Ovary (tissue), 3 donors: Measurements from ENCODE around the gene PA2G4.

Experiments
- CTCF ChIP-seq, 3 donors: fragments of 450-650 bp in 2 of 3; fragments of 200-600 bp in 1 of 3; IDR thresholded peaks; one replicate each; pipeline versions ENCODE4 v1.5.1 to v1.8.0; 2016 to 2022; ENCODE audit warnings: antibody characterized with exemption in 3 of 3, mild to moderate bottlenecking in 1 of 3
- POLR2A ChIP-seq: fragments of 450-650 bp; IDR thresholded peaks from one replicate; pipeline ENCODE4 v1.6.1; 2017; ENCODE audit warnings: antibody characterized with exemption, mild to moderate bottlenecking, moderate library complexity
- donor health status: DM: no; HTN: no; CAD: no.

- no peak for TF ChIP-seq CTCF (IDR thresholded peaks at IDR 0.05)
- no peak for TF ChIP-seq POLR2A
Measured at GRCh38 chr12:56159482-56160192, 55.3 kb downstream of the PA2G4 start.
